ENCODE measurements around the gene GBGT1. TPM values are rescaled to one million over a fixed set of nuclear protein-coding genes. Genes with fewer than 3 reads are reported as not detected.

GBGT1 gene
- total and polyA plus RNA-seq, 10 donors = 9.2 to 52.8 (median 30.7) TPM

DNA sequence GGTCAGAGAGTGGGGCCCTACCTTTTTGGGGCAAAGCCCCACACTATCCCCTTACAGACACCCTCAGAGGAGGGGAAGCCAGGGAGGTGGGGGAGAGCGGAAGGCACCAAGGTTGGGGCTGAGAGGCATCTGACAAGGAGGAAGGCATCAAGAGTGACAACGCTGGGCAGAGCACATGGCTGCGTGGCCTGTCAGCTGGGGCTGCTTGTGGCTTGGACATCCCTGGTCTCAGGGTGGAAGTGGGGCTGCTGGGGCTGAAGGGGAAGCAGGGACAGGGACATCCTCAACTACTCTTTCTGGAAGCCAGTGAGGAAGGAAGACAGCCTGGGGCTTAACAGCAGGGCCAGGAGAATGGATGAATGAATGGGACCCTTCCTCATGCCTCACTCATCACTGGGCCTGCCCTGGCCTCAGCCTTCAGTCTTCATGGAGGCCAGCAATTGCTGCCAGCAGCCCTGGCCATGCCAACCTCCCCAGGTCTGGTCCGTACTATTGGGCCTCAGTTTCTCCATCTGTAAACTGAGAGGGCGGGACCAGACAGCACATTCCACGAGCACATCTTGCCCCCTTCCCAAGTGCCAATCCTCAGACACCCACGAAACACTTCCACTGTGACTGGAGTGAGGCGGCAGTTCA is 41.7 kb downstream of the GBGT1 start:
- 41 to 68% (median 65%) methylated on average over 6 to 8 of the region's 8 CpGs for WGBS, 5 donors
- Histone ChIP-seq H3K4me1 (peaks cover 66 to 93% (median 88%) of the 10 kb centered on the region in 6 donors), H3K36me3 (no peaks in the 10 kb centered on the region), H3K27ac (peak overlapping the region; percentile 75 to 95 (median 92)), H3K4me3 (peak overlapping the region in 3 of 8 donors; percentile 63 to 90 (median 69)), H3K27me3 (replicated peaks in 1 of 7) (no peaks in the 10 kb centered on the region), H3K9me3 (no peaks in the 10 kb centered on the region)
- TF ChIP-seq CTCF (IDR thresholded peaks at IDR 0.05 in 8 of 11, conservative IDR thresholded peaks at IDR 0.05 in 3 of 11) (no peak), POLR2A (IDR thresholded peaks at IDR 0.05) (no peak), POLR2AphosphoS5 (IDR thresholded peaks at IDR 0.05) (no peak)
- intact Hi-C loops (cut with DNase I; ENCODE audit: low total_unique reads) = no loop called here
- peak; percentile 90 for DNase-seq

DNA sequence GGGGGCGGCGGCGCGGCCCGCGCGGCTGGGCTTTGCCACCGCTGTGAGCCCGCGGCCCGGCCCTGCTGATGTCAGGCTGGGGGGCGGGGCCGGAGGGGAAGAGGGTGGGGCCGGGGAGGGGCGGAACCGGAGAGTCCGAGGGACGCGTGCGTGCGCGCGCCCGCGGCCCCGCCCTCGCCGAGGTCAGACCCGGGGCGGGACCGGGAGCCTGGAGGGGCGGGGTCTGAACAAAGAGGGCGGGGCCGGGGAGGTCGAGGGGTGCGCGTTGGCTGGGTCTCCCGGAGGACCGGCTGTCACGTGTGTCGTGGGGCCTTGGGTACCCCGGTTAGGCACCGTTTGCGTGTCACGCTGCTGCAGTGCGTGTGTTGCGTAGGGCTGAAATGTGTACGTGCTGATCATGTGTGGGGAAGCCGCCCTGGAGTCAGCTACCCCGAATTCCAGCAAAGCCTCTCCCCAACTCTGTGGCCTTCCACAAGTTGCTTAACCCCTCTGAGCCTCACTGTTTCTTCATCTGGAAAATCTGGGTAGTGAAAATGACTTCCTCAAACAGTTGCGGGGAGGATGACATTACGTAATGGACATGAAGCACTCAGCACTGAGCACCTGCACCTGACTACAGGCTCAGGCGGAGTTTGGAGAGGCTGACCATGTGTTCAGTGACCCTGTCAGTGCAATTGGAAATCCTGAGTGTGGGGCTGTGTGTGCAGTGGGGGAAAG is 42.4 kb downstream of the GBGT1 start, which contains the start of gene RALGDS:
Gene RALGDS, minus strand, starts transcription at position 43 of the 717 bp plus-strand sequence. CDS start 86 bp downstream, outside the sequence.
- Histone ChIP-seq H3K4me1 (peaks cover 64 to 93% (median 88%) of the 10 kb centered on the region in 6 donors), H3K27me3 (replicated peaks in 1 of 7) (no peaks in the 10 kb centered on the region), H3K4me3 (peak within 1 kb of the TSS; percentile 58 to 90 (median 66)), H3K36me3 (no peaks in the 10 kb centered on the region), H3K27ac (peak within 1 kb of the TSS; percentile 75 to 95 (median 92)), H3K9me3 (no peaks in the 10 kb centered on the region)
- DNase-seq = peak; percentile 97
- TF ChIP-seq POLR2AphosphoS5 (IDR thresholded peaks at IDR 0.05) (peak; percentile 68 to 82 (median 74)), CTCF (IDR thresholded peaks at IDR 0.05 in 8 of 11, conservative IDR thresholded peaks at IDR 0.05 in 3 of 11) (peak in 1 of 11 experiments; percentile 4), POLR2A (IDR thresholded peaks at IDR 0.05) (no peak)
- 3 to 9% (median 4%) methylated on average over 22 to 53 of the region's 53 CpGs for WGBS, 5 donors
- intact Hi-C loops (cut with DNase I; ENCODE audit: low total_unique reads) = no loop called here

DNA sequence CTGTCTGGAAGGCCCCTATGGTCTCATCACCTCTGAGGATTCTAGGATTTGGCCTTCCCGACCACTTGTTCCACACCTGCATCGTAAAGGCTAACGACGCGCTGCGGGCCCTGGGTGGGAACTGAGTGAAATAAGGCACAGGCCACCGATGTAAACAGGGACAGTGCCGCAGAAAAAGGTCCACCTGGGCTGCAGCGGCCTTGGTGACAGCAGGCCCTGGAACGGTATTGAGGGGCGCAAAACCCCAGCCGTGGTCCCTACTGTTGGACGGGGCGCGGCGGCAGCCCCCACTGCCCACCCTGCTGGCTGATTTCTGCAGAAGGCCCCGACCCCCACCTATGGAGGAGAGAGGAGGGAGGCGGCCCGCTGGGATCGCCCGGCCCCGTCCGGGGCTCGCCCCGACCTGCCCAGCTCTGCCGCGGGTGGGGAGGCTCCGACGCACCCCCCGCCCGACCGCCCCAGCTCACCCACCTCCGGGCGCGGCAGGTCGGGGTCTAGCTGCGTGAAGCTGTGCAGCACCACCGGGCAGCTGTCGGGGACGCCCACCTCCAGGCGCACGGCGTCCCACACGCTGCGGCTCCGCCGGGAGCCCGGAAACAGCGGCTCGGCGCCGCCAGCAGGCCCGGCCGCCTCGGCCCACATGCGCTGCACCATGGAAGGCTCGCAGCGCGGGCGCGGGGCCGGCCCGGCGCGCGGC is 43.1 kb downstream of the GBGT1 start:
- peak; percentile 93 for DNase-seq
- 0 to 2% (median 2%) methylated on average over 4 to 66 of the region's 66 CpGs for WGBS, 5 donors

GRCh38 chr9:133119846-133120500 is 43.7 kb downstream of the GBGT1 start:
- H3K27ac ChIP-seq = peak overlapping the region in 7 of 8 donors; percentile 75 to 95 (median 92)
- intact Hi-C loops (cut with DNase I; ENCODE audit: low total_unique reads) = no loop called here
- WGBS, 5 donors = 52 to 63% (median 54%) methylated on average over 18 to 21 of the region's 21 CpGs

More for the DNA sequence above, 43.1 kb downstream of the GBGT1 start:
- no peaks in the 10 kb centered on the region for H3K36me3 ChIP-seq
- no peaks in the 10 kb centered on the region for H3K9me3 ChIP-seq
- peak in 1 of 3 donors; percentile 4 for TF ChIP-seq POLR2AphosphoS5 (IDR thresholded peaks at IDR 0.05)
- TF ChIP-seq POLR2A (IDR thresholded peaks at IDR 0.05) = no peak
- H3K27me3 ChIP-seq (replicated peaks in 1 of 7) = no peaks in the 10 kb centered on the region
- H3K4me3 ChIP-seq = peak overlapping the region; percentile 58 to 90 (median 66)
- intact Hi-C loops (cut with DNase I; ENCODE audit: low total_unique reads) = no loop called here
- H3K4me1 ChIP-seq = peaks cover 64 to 93% (median 88%) of the 10 kb centered on the region in 6 donors
- peak overlapping the region; percentile 57 to 95 (median 92) for H3K27ac ChIP-seq

More at GRCh38 chr9:133119846-133120500, 43.7 kb downstream of the GBGT1 start:
- DNase-seq = no peak
- TF ChIP-seq CTCF (IDR thresholded peaks at IDR 0.05 in 8 of 11, conservative IDR thresholded peaks at IDR 0.05 in 3 of 11) (no peak), POLR2AphosphoS5 (IDR thresholded peaks at IDR 0.05) (no peak), POLR2A (IDR thresholded peaks at IDR 0.05) (no peak)
- no peaks in the 10 kb centered on the region for H3K27me3 ChIP-seq (replicated peaks in 1 of 7)
- H3K4me3 ChIP-seq = peak overlapping the region; percentile 23 to 90 (median 66)
- H3K4me1 ChIP-seq = peaks cover 62 to 93% (median 88%) of the 10 kb centered on the region in 6 donors
- no peaks in the 10 kb centered on the region for H3K9me3 ChIP-seq
- H3K36me3 ChIP-seq = no peaks in the 10 kb centered on the region

Measured in spleen (tissue), 11 donors.